A549 (cell line): ENCODE measurements around the gene C3orf70. TPM values are rescaled to one million over a fixed set of nuclear protein-coding genes. Genes with fewer than 3 reads are reported as not detected.

Source experiments
- ATAC-seq, 2 experiments: fragments of 200-7000 bp in 1 of 2; fragments of >200 bp in 1 of 2; cut with Nextera tagmentation in 1 of 2; cut with Tn5 transposase in 1 of 2; 3 replicates each; pipeline versions ENCODE4 v1.8.0 to v1.9.1; 2018 to 2020; ENCODE audit warnings: mild to moderate bottlenecking in 1 of 2, moderate library complexity in 1 of 2
- CTCF ChIA-PET: fragments of 300-600 bp; sonication (Branson Sonifier 250); formaldehyde crosslinking; extraction: SDS; loops from one replicate; lab custom pipeline; 2021; ENCODE audit warnings: antibody characterized with exemption, inconsistent platforms; lab: Yijun Ruan, JAX
- POLR2A ChIA-PET: fragments of 350-600 bp; formaldehyde crosslinking; extraction: SDS; loops from one replicate; lab custom pipeline; 2021; ENCODE audit warnings: antibody characterized with exemption, inconsistent platforms; lab: Yijun Ruan, JAX
- DNase-seq, 2 experiments: peaks; one replicate each; pipeline versions ENCODE4 v3.0.0 to v3.0.0-alpha.2; 2011 to 2016; ENCODE audit warnings: low read depth in 1 of 2, low spot score in 1 of 2
- FAIRE-seq: peaks from 2 replicates; lab custom pipeline; 2011; peaks lifted over from hg19 to GRCh38; lab: Jason Lieb, UNC
- H3K27ac ChIP-seq, 2 experiments: fragments of >200 bp; sonication (Bioruptor Twin); formaldehyde crosslinking; 3 replicates each; pipeline ENCODE4 v1.5.1; 2016 to 2017
- H3K4me1 ChIP-seq: fragments of >200 bp; sonication (Bioruptor Twin); formaldehyde crosslinking; 3 replicates; pipeline ENCODE4 v1.6.1; 2016
- H3K4me2 ChIP-seq: fragments of >200 bp; sonication (Bioruptor Twin); formaldehyde crosslinking; 3 replicates; pipeline ENCODE4 v1.6.1; 2016
- H3K4me3 ChIP-seq: fragments of >200 bp; sonication (Bioruptor Twin); formaldehyde crosslinking; 3 replicates; pipeline ENCODE4 v1.5.1; 2016
- H3K9me3 ChIP-seq: fragments of >200 bp; sonication (Bioruptor Twin); formaldehyde crosslinking; 3 replicates; pipeline ENCODE4 v1.6.1; 2016
- CBX8 ChIP-seq: fragments of 200-600 bp; sonication (generic); IDR thresholded peaks from 2 replicates; pipeline ENCODE4 v1.6.1; 2016
- CEBPB ChIP-seq, 2 experiments: fragments of >200 bp in 1 of 2; sonication (Bioruptor Twin) in 1 of 2; formaldehyde crosslinking in 1 of 2; IDR thresholded peaks; 2 replicates each; pipeline ENCODE4 v1.6.1; 2012 to 2016
- EHMT2 ChIP-seq: fragments of 200-600 bp; sonication (generic); IDR thresholded peaks from 2 replicates; pipeline ENCODE4 v1.6.1; 2016; ENCODE audit warnings: antibody characterized with exemption, low read depth, mild to moderate bottlenecking, moderate library complexity
- EP300 ChIP-seq, 2 experiments: fragments of >200 bp; sonication (Bioruptor Twin); formaldehyde crosslinking; IDR thresholded peaks; 2 replicates in 1 of 2; 3 replicates in 1 of 2; pipeline ENCODE4 v1.6.1; 2016 to 2017
- ESRRA ChIP-seq: fragments of 150-350 bp; IDR thresholded peaks from 2 replicates; pipeline ENCODE4 v1.6.1; 2014; ENCODE audit warnings: mild to moderate bottlenecking, low read length, borderline replicate concordance
- FOSB ChIP-seq: fragments of 250-450 bp; sonication (Bioruptor Pico); IDR thresholded peaks from 2 replicates; pipeline ENCODE4 v1.5.0; 2020; ENCODE audit warnings: mild to moderate bottlenecking, moderate library complexity
- FOSL2 ChIP-seq, 2 experiments: fragments of 450-650 bp in 1 of 2; fragments of >200 bp in 1 of 2; sonication (Bioruptor Twin) in 1 of 2; formaldehyde crosslinking; IDR thresholded peaks; 2 replicates each; pipeline versions ENCODE4 v1.5.0 to v1.6.1; 2016 to 2020; ENCODE audit warnings: mild to moderate bottlenecking in 1 of 2, moderate library complexity in 1 of 2
- FOXS1 ChIP-seq: fragments of 250-450 bp; sonication (Bioruptor Pico); IDR thresholded peaks from 2 replicates; pipeline ENCODE4 v1.5.0; 2020; ENCODE audit warnings: mild to moderate bottlenecking, moderate library complexity
- HEYL ChIP-seq: fragments of 250-450 bp; sonication (Bioruptor Pico); IDR thresholded peaks from 2 replicates; pipeline ENCODE4 v1.8.0; 2021; ENCODE audit warnings: mild to moderate bottlenecking, moderate library complexity
- HOXA7 ChIP-seq: fragments of 250-450 bp; sonication (Bioruptor Pico); IDR thresholded peaks from 2 replicates; pipeline ENCODE4 v1.5.0; 2020; ENCODE audit warnings: mild to moderate bottlenecking, moderate library complexity
- HOXB13 ChIP-seq: fragments of 250-450 bp; sonication (Bioruptor Pico); IDR thresholded peaks from 2 replicates; pipeline ENCODE4 v1.5.0; 2020; ENCODE audit warnings: low read depth, mild to moderate bottlenecking, moderate library complexity
- HOXB5 ChIP-seq: fragments of 250-450 bp; sonication (Bioruptor Pico); IDR thresholded peaks from 2 replicates; pipeline ENCODE4 v1.5.0; 2020; ENCODE audit warnings: mild to moderate bottlenecking, moderate library complexity
- KDM5A ChIP-seq: fragments of 200-600 bp; sonication (generic); IDR thresholded peaks from 2 replicates; pipeline ENCODE4 v1.6.1; 2016; ENCODE audit warnings: antibody characterized with exemption, mild to moderate bottlenecking
- MAFK ChIP-seq: fragments of 450-650 bp; IDR thresholded peaks from 2 replicates; pipeline ENCODE4 v1.6.1; 2014; ENCODE audit not compliant: partially characterized antibody
- PHF8 ChIP-seq: fragments of 200-600 bp; sonication (generic); IDR thresholded peaks from 2 replicates; pipeline ENCODE4 v1.6.1; 2016; ENCODE audit warnings: low read depth, mild to moderate bottlenecking, antibody characterized with exemption, moderate library complexity, borderline replicate concordance
- POLR2AphosphoS2 ChIP-seq: conservative IDR thresholded peaks from 2 replicates; pipeline ENCODE4 v1.6.1; 2012; ENCODE audit warnings: low read length, improper control_type of control experiment, inconsistent platforms
- RAD21 ChIP-seq, 2 experiments: fragments of >200 bp in 1 of 2; sonication (Bioruptor Twin) in 1 of 2; formaldehyde crosslinking in 1 of 2; IDR thresholded peaks in 1 of 2; conservative IDR thresholded peaks in 1 of 2; 2 replicates in 1 of 2; 3 replicates in 1 of 2; pipeline ENCODE4 v1.6.1; 2012 to 2018; ENCODE audit warnings: inconsistent platforms in 1 of 2
- RARB ChIP-seq: fragments of 250-450 bp; sonication (Bioruptor Pico); IDR thresholded peaks from 2 replicates; pipeline ENCODE4 v1.8.0; 2021; ENCODE audit warnings: mild to moderate bottlenecking, moderate library complexity
- RCOR1 ChIP-seq: fragments of 150-350 bp; IDR thresholded peaks from 2 replicates; pipeline ENCODE4 v1.6.1; 2014; ENCODE audit warnings: antibody characterized with exemption, low read length, low read depth
- SMC3 ChIP-seq: fragments of >200 bp; sonication (Bioruptor Twin); formaldehyde crosslinking; IDR thresholded peaks from 3 replicates; pipeline ENCODE4 v1.6.1; 2018; ENCODE audit warnings: inconsistent platforms
- SREBF2 ChIP-seq: fragments of 450-650 bp; IDR thresholded peaks from 2 replicates; pipeline ENCODE4 v1.6.1; 2014; ENCODE audit warnings: mild to moderate bottlenecking, moderate library complexity
- TFCP2L1 ChIP-seq: fragments of 250-450 bp; sonication (Bioruptor Pico); IDR thresholded peaks from 2 replicates; pipeline ENCODE4 v1.5.0; 2021; ENCODE audit warnings: mild to moderate bottlenecking
- TP53 ChIP-seq: fragments of 250-450 bp; sonication (Bioruptor Pico); IDR thresholded peaks from 2 replicates; pipeline ENCODE4 v1.5.0; 2021; ENCODE audit warnings: mild to moderate bottlenecking, moderate library complexity
- ZC3H11A ChIP-seq: fragments of 450-650 bp; IDR thresholded peaks from 2 replicates; pipeline ENCODE4 v1.6.1; 2014; ENCODE audit warnings: antibody characterized with exemption, mild to moderate bottlenecking
- ZSCAN20 ChIP-seq: fragments of 250-450 bp; sonication (Bioruptor Pico); IDR thresholded peaks from 2 replicates; pipeline ENCODE4 v1.8.0; 2022; ENCODE audit warnings: mild to moderate bottlenecking, moderate library complexity
- WGBS: methylation state at CpG from one replicate; pipeline ENCODE4 v1.1.6; 2017; ENCODE audit errors: missing lambda C conversion rate; 5-methylcytosine and 5-hydroxymethylcytosine counted together
- polyA plus RNA-seq, 4 experiments: library from polyadenylated mRNA; depleted of rRNA in 3 of 4; stranded (reverse); fragments of >200 nt; fragmentation: RNase III in 1 of 4; extraction: RNeasy Plus Mini Kit Qiagen cat#74134 plus additional on column Dnase treatment in 1 of 4; gene quantifications; 2 replicates in 3 of 4; 3 replicates in 1 of 4; pipeline ENCODE4 v1.2.3, GENCODE V29; 2011 to 2017
- TF ChIP-seq, protein P1 (sequence below): fragments of 250-450 bp; sonication (Bioruptor Pico); IDR thresholded peaks from 2 replicates; pipeline ENCODE4 v1.5.0; 2020; ENCODE audit warnings: low read depth, mild to moderate bottlenecking, moderate library complexity

The C3orf70 gene
- polyA plus RNA-seq, 2 of the 4 experiments (the other 2 are of a cell fraction), result 0.01 TPM; not detected in 1

DNA sequence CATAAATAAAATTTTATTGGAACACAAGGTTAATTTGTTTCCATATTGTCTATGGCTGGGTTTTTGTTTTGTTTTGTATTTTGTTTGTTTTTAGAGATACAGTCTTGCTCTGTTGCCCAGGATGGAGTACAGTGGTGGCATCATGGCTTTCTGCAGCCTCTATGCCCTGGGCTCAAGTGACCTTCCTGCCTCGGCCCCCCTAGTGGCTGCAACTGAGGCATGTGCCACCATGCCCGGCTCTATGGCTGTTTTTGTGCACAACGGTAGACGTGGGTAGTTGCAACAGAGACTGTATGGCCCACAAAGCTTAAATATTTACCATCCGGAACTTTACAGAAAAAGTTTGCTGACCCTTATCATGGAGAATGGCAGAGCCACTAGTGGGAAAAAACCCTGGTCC is 46.8 kb upstream of the C3orf70 start:
- 82% methylated on average over 5 of the region's 5 CpGs for WGBS
- no peak for TF ChIP-seq TFCP2L1 (CRISPR knock-in tag)
- TF ChIP-seq RARB (CRISPR knock-in tag), result no peak
- TF ChIP-seq EHMT2, result no peak
- no peak for TF ChIP-seq HOXB5
- TF ChIP-seq, protein P1, sequence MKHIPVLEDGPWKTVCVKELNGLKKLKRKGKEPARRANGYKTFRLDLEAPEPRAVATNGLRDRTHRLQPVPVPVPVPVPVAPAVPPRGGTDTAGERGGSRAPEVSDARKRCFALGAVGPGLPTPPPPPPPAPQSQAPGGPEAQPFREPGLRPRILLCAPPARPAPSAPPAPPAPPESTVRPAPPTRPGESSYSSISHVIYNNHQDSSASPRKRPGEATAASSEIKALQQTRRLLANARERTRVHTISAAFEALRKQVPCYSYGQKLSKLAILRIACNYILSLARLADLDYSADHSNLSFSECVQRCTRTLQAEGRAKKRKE, result no peak
- no peak for TF ChIP-seq TP53
- no peak for TF ChIP-seq CBX8
- no peak for TF ChIP-seq SREBF2
- no peak for TF ChIP-seq RCOR1
- TF ChIP-seq FOSB (CRISPR knock-in tag), result no peak
- no peak for TF ChIP-seq PHF8
- TF ChIP-seq HOXB13 (CRISPR knock-in tag), result no peak
- Histone ChIP-seq H3K4me2 (no peak overlapping the region), H3K4me1 (no peaks in the 10 kb centered on the region), H3K9me3 (no peaks in the 10 kb centered on the region), H3K4me3 (no peak overlapping the region), H3K27ac (no peak overlapping the region)
- DNase-seq (no peak), ATAC-seq (no peak), FAIRE-seq (no peak)
- POLR2A ChIA-PET, result no interaction called here
- CTCF ChIA-PET, result no interaction called here

DNA sequence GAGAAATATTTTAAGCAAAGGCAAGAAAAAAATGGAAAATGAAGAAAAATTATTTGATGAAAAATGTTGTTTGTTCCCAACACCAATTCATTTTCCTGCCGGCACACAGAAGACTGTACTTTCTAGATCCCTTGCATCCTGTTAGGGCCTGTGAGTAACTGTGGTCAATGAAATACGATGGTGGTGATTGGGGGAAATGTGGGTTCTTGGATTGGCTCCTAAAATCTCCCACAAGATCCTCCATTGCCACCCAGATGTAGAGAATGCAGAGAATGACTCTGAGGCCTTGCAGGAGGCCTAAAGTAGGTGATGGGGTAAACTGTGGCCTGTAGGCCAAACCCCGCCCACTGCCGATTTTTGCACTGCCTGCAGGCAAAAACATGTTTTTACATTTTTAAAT is 46.3 kb upstream of the C3orf70 start:
- Histone ChIP-seq H3K4me2 (no peak overlapping the region), H3K4me1 (no peaks in the 10 kb centered on the region), H3K4me3 (no peak overlapping the region), H3K27ac (no peak overlapping the region), H3K9me3 (no peaks in the 10 kb centered on the region)
- TF ChIP-seq PHF8 (no peak), ZSCAN20 (no peak), FOSL2 (IDR thresholded peaks at IDR 0.05) (no peak), FOSL2 (CRISPR knock-in tag; IDR thresholded peaks at IDR 0.05) (no peak), SREBF2 (no peak), EHMT2 (no peak), SMC3 (no peak), HOXB5 (no peak), CEBPB (IDR thresholded peaks at IDR 0.05) (no peak), FOXS1 (CRISPR knock-in tag) (no peak), HOXA7 (CRISPR knock-in tag) (no peak), HOXB13 (CRISPR knock-in tag) (no peak), ZC3H11A (no peak), KDM5A (no peak), HEYL (CRISPR knock-in tag) (no peak), POLR2AphosphoS2 (no peak), RAD21 (conservative IDR thresholded peaks at IDR 0.05 in 1 of 2, IDR thresholded peaks at IDR 0.05 in 1 of 2) (no peak)
- TF ChIP-seq, protein P1, result no peak
- ATAC-seq (no peak), DNase-seq (no peak), FAIRE-seq (no peak)
- 86% methylated on average over 4 of the region's 4 CpGs for WGBS
- CTCF ChIA-PET, result no interaction called here
- POLR2A ChIA-PET, result no interaction called here

DNA sequence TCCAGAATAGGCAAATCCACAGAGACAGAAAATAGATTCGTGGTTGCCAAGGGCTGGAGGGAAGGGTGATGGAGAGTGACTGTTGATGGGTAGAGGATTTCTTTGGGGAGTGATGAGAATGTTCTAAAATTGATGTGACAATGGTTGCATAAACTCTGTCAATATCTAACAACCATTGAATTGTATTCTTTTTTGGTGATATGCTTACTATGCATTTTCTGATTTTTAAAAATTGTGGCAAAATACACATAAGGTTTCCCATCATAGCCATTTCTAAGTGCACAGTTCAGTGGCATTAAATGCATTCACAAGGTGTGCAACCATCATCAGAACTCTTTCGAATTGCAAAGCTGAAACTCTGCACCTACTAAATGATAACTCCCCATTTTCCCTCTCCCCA is 44.2 kb upstream of the C3orf70 start:
- WGBS, result 53% methylated on average over 2 of the region's 2 CpGs
- no peak for FAIRE-seq
- ChIA-PET CTCF (no interaction called here), POLR2A (no interaction called here)
- H3K4me3 ChIP-seq, result no peak overlapping the region
- no peaks in the 10 kb centered on the region for H3K4me1 ChIP-seq
- H3K4me2 ChIP-seq, result no peak overlapping the region
- no peak overlapping the region for H3K27ac ChIP-seq
- ATAC-seq, result no peak
- no peak for TF ChIP-seq ESRRA
- no peak for TF ChIP-seq EP300 (IDR thresholded peaks at IDR 0.05)
- TF ChIP-seq MAFK, result peak; percentile 83
- no peak for DNase-seq
- H3K9me3 ChIP-seq, result no peaks in the 10 kb centered on the region
